Measurements from ENCODE around the gene ARHGEF2.

GRCh38 chr1:155973723-155974122, 4.6 kb downstream of the ARHGEF2 start:
- no peak for TF ChIP-seq CTCF (IDR thresholded peaks at IDR 0.05)
- TF ChIP-seq POLR2A (IDR thresholded peaks at IDR 0.05), result no peak

Data from ovary (tissue), 3 donors.